HepG2 (cell line): ENCODE results near the gene NSFL1C. TPM values are rescaled to one million over a fixed set of nuclear protein-coding genes. Genes with fewer than 3 reads are reported as not detected.

Experiments
- ATAC-seq: fragments of 200-7000 bp; cut with Tn5 transposase; 3 replicates; pipeline ENCODE4 v1.9.1; 2020; ENCODE audit warnings: mild to moderate bottlenecking, moderate library complexity
- BruUV-seq: library from RNA; stranded (reverse); fragments of 400-500 nt; replicated peaks from 2 replicates; lab custom pipeline; 2021; lab: Mats Ljungman, UMichigan
- CTCF ChIA-PET: fragments of 300-600 bp; formaldehyde crosslinking; extraction: SDS; loops from one replicate; lab custom pipeline; 2021; ENCODE audit warnings: low total read pairs, inconsistent platforms, low intra/inter-chr PET ratio; lab: Yijun Ruan, JAX
- POLR2A ChIA-PET: fragments of 350-600 bp; sonication (Branson Sonifier 250); formaldehyde crosslinking; loops from one replicate; lab custom pipeline; 2020; ENCODE audit warnings: antibody characterized with exemption, inconsistent platforms; lab: Yijun Ruan, JAX
- DNase-seq: peaks from one replicate; pipeline ENCODE4 v3.0.0-alpha.2; 2015; ENCODE audit warnings: low spot score
- FAIRE-seq: peaks from 3 replicates; lab custom pipeline; 2011; peaks lifted over from hg19 to GRCh38; lab: Jason Lieb, UNC
- H2AFZ ChIP-seq: one replicate; pipeline ENCODE4 v1.6.1; 2011; ENCODE audit warnings: low read length, inconsistent platforms
- H3K27ac ChIP-seq: fragments of 300-600 bp; 3 replicates; pipeline ENCODE4 v1.8.0; 2011; ENCODE audit warnings: mixed run types, mild to moderate bottlenecking, mixed read lengths, low read length, inconsistent platforms; ENCODE audit not compliant: insufficient read depth; ENCODE audit errors: extremely low read length
- H3K27me3 ChIP-seq, 2 experiments: fragments of 200-600 bp in 1 of 2; 2 replicates in 1 of 2; 3 replicates in 1 of 2; pipeline versions ENCODE4 v1.6.0 to v1.8.0; 2011; ENCODE audit warnings: low read length in 2 of 2, mild to moderate bottlenecking in 2 of 2, moderate library complexity in 2 of 2, inconsistent platforms in 1 of 2; ENCODE audit not compliant: insufficient read depth in 2 of 2, control insufficient read depth in 1 of 2
- H3K36me3 ChIP-seq, 2 experiments: fragments of 200-600 bp in 1 of 2; replicated peaks in 1 of 2; 2 replicates in 1 of 2; 3 replicates in 1 of 2; pipeline versions ENCODE4 v1.5.1 to v1.8.0; 2011; ENCODE audit warnings: low read length in 2 of 2, inconsistent platforms in 1 of 2; ENCODE audit not compliant: insufficient read depth in 2 of 2, control insufficient read depth in 1 of 2
- H3K4me1 ChIP-seq: 2 replicates; pipeline ENCODE4 v1.5.1; 2012; ENCODE audit warnings: low read length, inconsistent platforms; ENCODE audit not compliant: insufficient read depth
- H3K4me2 ChIP-seq: 2 replicates; pipeline ENCODE4 v1.6.0; 2011; ENCODE audit warnings: low read depth, low read length, inconsistent platforms
- H3K4me3 ChIP-seq, 3 experiments: fragments of 200-600 bp in 1 of 3; sonication (generic), shearing (Covaris generic) in 1 of 3; replicated peaks in 1 of 3; 2 replicates each; pipeline ENCODE4 v1.5.1; 2011 to 2016; ENCODE audit warnings: low read length in 3 of 3, inconsistent platforms in 2 of 3, low read depth in 2 of 3, mild to moderate bottlenecking in 2 of 3, control low read depth in 1 of 3, mixed read lengths in 1 of 3; ENCODE audit not compliant: insufficient read depth in 1 of 3
- H3K79me2 ChIP-seq: one replicate; pipeline ENCODE4 v1.6.1; 2011; ENCODE audit warnings: low read length, inconsistent platforms; ENCODE audit not compliant: insufficient read depth
- H3K9ac ChIP-seq: 2 replicates; pipeline ENCODE4 v1.6.0; 2011; ENCODE audit warnings: mild to moderate bottlenecking, low read depth, low read length, inconsistent platforms; ENCODE audit not compliant: insufficient read depth
- H3K9me3 ChIP-seq: 2 replicates; pipeline ENCODE4 v1.5.1; 2012; ENCODE audit warnings: mild to moderate bottlenecking, low read length
- H4K20me1 ChIP-seq: 2 replicates; pipeline ENCODE4 v1.6.0; 2011; ENCODE audit warnings: inconsistent platforms, mild to moderate bottlenecking, low read length, moderate library complexity; ENCODE audit not compliant: insufficient read depth
- ATF7-NPFF ChIP-seq: sonication (generic); formaldehyde crosslinking; IDR thresholded peaks from 2 replicates; pipeline ENCODE4 v1.8.1; 2023; ENCODE audit warnings: mild to moderate bottlenecking, low read depth, missing genetic modification reagents, moderate library complexity
- DMTF1 ChIP-seq: sonication (generic); formaldehyde crosslinking; IDR thresholded peaks from 2 replicates; pipeline ENCODE4 v1.4.0; 2020; ENCODE audit warnings: mild to moderate bottlenecking, missing genetic modification reagents
- ESRRA ChIP-seq: sonication (generic); formaldehyde crosslinking; IDR thresholded peaks from 2 replicates; pipeline ENCODE4 v1.5.1; 2020; ENCODE audit warnings: mild to moderate bottlenecking, low read depth, missing genetic modification reagents
- EZH2 ChIP-seq: conservative IDR thresholded peaks from 2 replicates; pipeline ENCODE4 v1.6.1; 2012; ENCODE audit warnings: mild to moderate bottlenecking, low read depth, low read length, moderate library complexity
- FOXP1 ChIP-seq, 2 experiments: fragments of 450-650 bp in 1 of 2; IDR thresholded peaks; 2 replicates each; pipeline ENCODE4 v1.6.1; 2017 to 2018; ENCODE audit warnings: antibody characterized with exemption in 1 of 2
- IRX3 ChIP-seq: sonication (generic); formaldehyde crosslinking; IDR thresholded peaks from 2 replicates; pipeline ENCODE4 v1.8.1; 2023; ENCODE audit warnings: mild to moderate bottlenecking, low read depth, missing genetic modification reagents, borderline replicate concordance
- MED13 ChIP-seq: sonication (generic); formaldehyde crosslinking; IDR thresholded peaks from 2 replicates; pipeline ENCODE4 v1.5.0; 2020; ENCODE audit warnings: missing genetic modification reagents
- POLR2A ChIP-seq, 2 experiments: IDR thresholded peaks; 2 replicates each; pipeline ENCODE4 v1.6.1; 2011; ENCODE audit warnings: low read depth in 2 of 2, low read length in 2 of 2, mild to moderate bottlenecking in 1 of 2, moderate library complexity in 1 of 2; ENCODE audit not compliant: insufficient read depth in 1 of 2
- RBFOX2 ChIP-seq: fragments of 200-400 bp; formaldehyde crosslinking; IDR thresholded peaks from 2 replicates; pipeline ENCODE4 v1.6.1; 2017; ENCODE audit warnings: low read depth, mild to moderate bottlenecking, low read length
- ZFAT ChIP-seq: sonication (generic); formaldehyde crosslinking; conservative IDR thresholded peaks from 2 replicates; pipeline ENCODE4 v1.8.1; 2023; ENCODE audit warnings: missing genetic modification reagents, inconsistent platforms
- ZNF333 ChIP-seq: sonication (generic); formaldehyde crosslinking; IDR thresholded peaks from 2 replicates; pipeline ENCODE4 v1.4.0; 2020; ENCODE audit warnings: mild to moderate bottlenecking, missing genetic modification reagents, borderline replicate concordance
- ZNF615 ChIP-seq: sonication (generic); formaldehyde crosslinking; IDR thresholded peaks from 2 replicates; pipeline ENCODE4 v1.5.0; 2020; ENCODE audit warnings: mild to moderate bottlenecking, missing genetic modification reagents, borderline replicate concordance
- WGBS: methylation state at CpG from one replicate; pipeline ENCODE4 v1.1.6; 2017; ENCODE audit warnings: low lambda C conversion rate; 5-methylcytosine and 5-hydroxymethylcytosine counted together
- in situ Hi-C: cut with HindIII; loops from 2 replicates; pipeline ENCODE4 v1.10.0; 2017; ENCODE audit warnings: low pct_unique_long_range_greater_than_20kb; ENCODE audit not compliant: extremely low pct_ligation_motif_present
- intact Hi-C: fragments of 100-400 bp; cut with micrococcal nuclease; formaldehyde crosslinking; loops from one replicate; pipeline ENCODE4 v1.10.0; 2022; ENCODE audit not compliant: unreplicated experiment
- polyA plus RNA-seq, 8 experiments: library from polyadenylated mRNA; depleted of rRNA in 3 of 8; stranded (reverse) in 7 of 8; unstranded in 1 of 8; fragments of >200 nt; fragmentation: Illumina TruSeq in 4 of 8; extraction: Trizol in 4 of 8; gene quantifications; 2 replicates each; pipeline versions ENCODE4 v1.2.1 to v1.2.3, GENCODE V29; 2011 to 2016; ENCODE audit warnings: low read depth in 4 of 8, missing spikeins in 1 of 8, mixed read lengths in 1 of 8; ENCODE audit not compliant: insufficient read depth in 1 of 8
- total RNA-seq, 5 experiments: library from RNA; depleted of rRNA; stranded (reverse); fragments of >200 nt; fragmentation: Illumina TruSeq; extraction: Trizol; gene quantifications; 2 replicates each; pipeline ENCODE4 v1.2.3, GENCODE V29; 2016; ENCODE audit warnings: low read depth in 1 of 5
- TF ChIP-seq, protein P1 (sequence below): sonication (generic); formaldehyde crosslinking; IDR thresholded peaks from 2 replicates; pipeline ENCODE4 v1.4.0; 2020; ENCODE audit warnings: missing genetic modification reagents
- TF ChIP-seq, protein P2 (sequence below): sonication (generic); formaldehyde crosslinking; IDR thresholded peaks from 2 replicates; pipeline ENCODE4 v1.4.0; 2020; ENCODE audit warnings: missing genetic modification reagents

NSFL1C gene
- total and polyA plus RNA-seq, 2 of the 13 experiments (the other 11 are each of a cell fraction or from before 2014, with no cell fraction given): 22.9 to 62.7 TPM

DNA sequence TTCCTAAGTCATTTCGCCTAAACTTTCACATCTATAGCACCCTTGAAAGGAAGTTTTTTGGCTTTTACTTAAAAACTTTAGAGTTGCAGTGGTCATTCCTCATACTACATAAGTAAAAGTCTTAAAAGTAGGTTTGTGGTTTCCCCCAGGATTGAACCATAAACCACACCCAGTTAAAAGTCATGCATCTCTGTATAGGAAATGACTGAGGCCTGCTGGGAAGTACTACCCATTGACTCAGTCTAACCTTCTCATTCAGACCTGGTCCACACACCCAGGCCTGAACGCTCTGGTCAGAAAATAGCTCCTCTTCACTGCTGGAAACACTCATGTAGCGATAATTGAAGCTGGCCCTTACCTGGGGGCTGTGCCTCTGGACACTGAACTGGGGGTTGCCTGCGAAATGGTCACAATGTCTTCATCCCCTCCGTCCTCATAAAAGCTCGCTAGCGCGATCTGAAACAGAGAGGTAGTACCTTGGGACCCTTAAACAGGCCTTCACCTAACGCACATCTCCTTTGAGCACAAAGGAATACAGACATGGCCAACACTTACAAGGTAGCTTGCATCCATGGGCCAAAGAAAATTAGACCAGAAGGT, 2.6 kb downstream of the NSFL1C start:
- H2AFZ ChIP-seq: no peak overlapping the region
- intact Hi-C loops (no loop called here), in situ Hi-C loops (no loop called here)
- ChIA-PET POLR2A (no interaction called here), CTCF (no interaction called here)
- H3K79me2 ChIP-seq: peaks cover 58% of the 10 kb centered on the region
- H3K27me3 ChIP-seq: no peaks in the 10 kb centered on the region; a peak in 2 of 5 replicates
- H3K4me2 ChIP-seq: no peak overlapping the region
- no peak overlapping the region for H3K9ac ChIP-seq
- H3K4me1 ChIP-seq: peaks cover 49% of the 10 kb centered on the region
- H4K20me1 ChIP-seq: peaks cover 16% of the 10 kb centered on the region
- no peak overlapping the region for H3K4me3 ChIP-seq
- DNase-seq: no peak
- H3K9me3 ChIP-seq: no peaks in the 10 kb centered on the region
- TF ChIP-seq POLR2A (IDR thresholded peaks at IDR 0.05; ENCODE audit: insufficient read depth in 1 of 2, low read depth in 2 of 2, low read length in 2 of 2) (peak in 1 of 2 experiments; percentile 36; a peak in 1 of 4 replicates), EZH2 (no peak)
- TF ChIP-seq, all 625 proteins: peak for 1
- FAIRE-seq: no peak
- BruUV-seq: no TSS peak
- Histone ChIP-seq H3K36me3 (peaks cover 34 to 50% of the 10 kb centered on the region in 2 experiments), H3K27ac (no peak overlapping the region)
- 97% methylated on average over 9 of the region's 9 CpGs for WGBS
- no peak for ATAC-seq

DNA sequence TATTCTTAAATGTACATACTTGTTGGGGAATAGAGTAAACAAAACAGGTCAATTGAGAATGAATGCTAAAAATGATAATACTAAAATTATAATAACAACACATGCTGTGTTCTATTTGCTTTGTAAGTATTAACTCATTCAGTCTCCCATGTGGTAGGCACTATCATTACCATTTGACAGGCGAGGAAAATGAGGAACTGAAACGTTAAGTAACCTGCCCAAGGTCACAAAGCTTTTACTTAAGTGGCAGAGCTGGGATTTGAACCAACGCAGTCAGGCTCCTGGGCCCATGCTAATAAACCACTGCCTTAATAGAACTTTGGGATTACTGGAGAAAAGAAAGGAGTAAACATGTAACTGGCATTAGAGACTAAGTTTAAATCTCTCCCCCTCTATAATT, 3.8 kb downstream of the NSFL1C start:
- DNase-seq (no peak), FAIRE-seq (no peak), ATAC-seq (no peak)
- H3K79me2 ChIP-seq: peaks cover 58% of the 10 kb centered on the region
- no peak overlapping the region for H3K4me3 ChIP-seq
- no peak overlapping the region for H3K4me2 ChIP-seq
- in situ Hi-C loops: no loop called here
- H3K27ac ChIP-seq: no peak overlapping the region
- no TSS peak for BruUV-seq
- WGBS: 95% methylated on average over 3 of the region's 3 CpGs
- no peak overlapping the region for H2AFZ ChIP-seq
- H3K36me3 ChIP-seq: peaks cover 37 to 61% of the 10 kb centered on the region in 2 experiments
- ChIA-PET POLR2A (no interaction called here), CTCF (no interaction called here)
- H3K27me3 ChIP-seq: no peaks in the 10 kb centered on the region; a peak in 1 of 5 replicates
- intact Hi-C loops: no loop called here
- H3K9me3 ChIP-seq: no peaks in the 10 kb centered on the region
- H3K9ac ChIP-seq: no peak overlapping the region
- H3K4me1 ChIP-seq: peaks cover 36% of the 10 kb centered on the region
- peaks cover 16% of the 10 kb centered on the region for H4K20me1 ChIP-seq
- TF ChIP-seq ZFAT (no peak), ZNF333 (CRISPR knock-in tag) (no peak), FOXP1 (IDR thresholded peaks at IDR 0.05) (no peak), FOXP1 (CRISPR knock-in tag; IDR thresholded peaks at IDR 0.05) (no peak), DMTF1 (CRISPR knock-in tag) (no peak), RBFOX2 (no peak), IRX3 (CRISPR knock-in tag) (no peak), MED13 (no peak), ATF7-NPFF (no peak), ESRRA (CRISPR knock-in tag) (no peak), ZNF615 (no peak)
- TF ChIP-seq, protein P1, sequence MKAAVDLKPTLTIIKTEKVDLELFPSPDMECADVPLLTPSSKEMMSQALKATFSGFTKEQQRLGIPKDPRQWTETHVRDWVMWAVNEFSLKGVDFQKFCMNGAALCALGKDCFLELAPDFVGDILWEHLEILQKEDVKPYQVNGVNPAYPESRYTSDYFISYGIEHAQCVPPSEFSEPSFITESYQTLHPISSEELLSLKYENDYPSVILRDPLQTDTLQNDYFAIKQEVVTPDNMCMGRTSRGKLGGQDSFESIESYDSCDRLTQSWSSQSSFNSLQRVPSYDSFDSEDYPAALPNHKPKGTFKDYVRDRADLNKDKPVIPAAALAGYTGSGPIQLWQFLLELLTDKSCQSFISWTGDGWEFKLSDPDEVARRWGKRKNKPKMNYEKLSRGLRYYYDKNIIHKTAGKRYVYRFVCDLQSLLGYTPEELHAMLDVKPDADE (CRISPR knock-in tag): no peak
- TF ChIP-seq, protein P2, sequence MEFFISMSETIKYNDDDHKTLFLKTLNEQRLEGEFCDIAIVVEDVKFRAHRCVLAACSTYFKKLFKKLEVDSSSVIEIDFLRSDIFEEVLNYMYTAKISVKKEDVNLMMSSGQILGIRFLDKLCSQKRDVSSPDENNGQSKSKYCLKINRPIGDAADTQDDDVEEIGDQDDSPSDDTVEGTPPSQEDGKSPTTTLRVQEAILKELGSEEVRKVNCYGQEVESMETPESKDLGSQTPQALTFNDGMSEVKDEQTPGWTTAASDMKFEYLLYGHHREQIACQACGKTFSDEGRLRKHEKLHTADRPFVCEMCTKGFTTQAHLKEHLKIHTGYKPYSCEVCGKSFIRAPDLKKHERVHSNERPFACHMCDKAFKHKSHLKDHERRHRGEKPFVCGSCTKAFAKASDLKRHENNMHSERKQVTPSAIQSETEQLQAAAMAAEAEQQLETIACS: no peak
